Small intestine (tissue), 16 donors: ENCODE results near the gene AMER3. TPM values are rescaled to one million over a fixed set of nuclear protein-coding genes. Genes with fewer than 3 reads are reported as not detected.
"Not testable (repeated sequence)": the region's sequence is repeated elsewhere in the genome, so short reads cannot be mapped to it uniquely, and the experiment has no call there.

Experiments
- DNase-seq, 2 donors: peaks; one replicate each; pipeline versions ENCODE4 v3.0.0 to v3.0.0-alpha.2; 2013
- FAIRE-seq: peaks from 2 replicates; lab custom pipeline; 2012; peaks lifted over from hg19 to GRCh38; lab: Jason Lieb, UNC
- H3K27ac ChIP-seq, 3 donors: one replicate each; pipeline ENCODE4 v1.5.1; 2013; ENCODE audit warnings: low read length in 2 of 3, mild to moderate bottlenecking in 2 of 3, control low read depth in 1 of 3, inconsistent platforms in 1 of 3, low read depth in 1 of 3, moderate library complexity in 1 of 3
- H3K27me3 ChIP-seq, 3 donors: one replicate each; pipeline ENCODE4 v1.6.1; 2013; ENCODE audit warnings: low read length in 3 of 3, inconsistent platforms in 1 of 3; ENCODE audit not compliant: control insufficient read depth in 3 of 3, insufficient read depth in 3 of 3
- H3K36me3 ChIP-seq, 3 donors: one replicate each; pipeline ENCODE4 v1.6.1; 2013; ENCODE audit warnings: low read length in 3 of 3, inconsistent platforms in 1 of 3, low read depth in 1 of 3, mild to moderate bottlenecking in 1 of 3, moderate library complexity in 1 of 3; ENCODE audit not compliant: control insufficient read depth in 3 of 3, insufficient read depth in 2 of 3
- H3K4me1 ChIP-seq, 3 donors: one replicate each; pipeline ENCODE4 v1.6.1; 2013; ENCODE audit warnings: low read length in 2 of 3, inconsistent platforms in 1 of 3, low read depth in 1 of 3, mild to moderate bottlenecking in 1 of 3, moderate library complexity in 1 of 3; ENCODE audit not compliant: control insufficient read depth in 3 of 3, insufficient read depth in 2 of 3
- H3K4me3 ChIP-seq, 3 donors: one replicate each; pipeline ENCODE4 v1.5.1; 2013; ENCODE audit warnings: low read length in 3 of 3, control low read depth in 1 of 3, inconsistent platforms in 1 of 3, low read depth in 1 of 3, mild to moderate bottlenecking in 1 of 3, moderate library complexity in 1 of 3
- H3K9me3 ChIP-seq, 2 donors: one replicate each; pipeline ENCODE4 v1.6.1; 2013; ENCODE audit warnings: low read depth in 1 of 2, low read length in 1 of 2; ENCODE audit not compliant: control insufficient read depth in 2 of 2, insufficient read depth in 1 of 2
- WGBS, 3 donors: extraction: QIAGEN DNeasy Blood & Tissue Kit; methylation state at CpG; one replicate each; pipeline ENCODE4 v1.1.7; 2013; 5-methylcytosine and 5-hydroxymethylcytosine counted together
- long read RNA-seq, 10 donors: transcript quantifications; one replicate each; lab custom pipeline, GENCODE V29; 2026
- polyA plus RNA-seq, 4 donors: library from polyadenylated mRNA; stranded (reverse) in 3 of 4; unstranded in 1 of 4; fragments of 200-250 nt in 3 of 4; fragments of 120-200 nt in 1 of 4; gene quantifications; one replicate each; pipeline versions ENCODE4 v1.2.1 to v1.2.3, GENCODE V29; 2013
- donor health status: healthy with polysubstance abuse.
- donor health status: control.
- donor health status: control.
- donor health status: Bipolar disorder and iron deficiency.
- donor health status: healthy.

AMER3 gene
- polyA plus RNA-seq = under 1 TPM in 2 of 4 donors, not detected in 2; 0.45 to 0.99 TPM
- long read RNA-seq, donor 1 = 0 reads
- long read RNA-seq, donor 2 = 0 reads
- long read RNA-seq, donor 3 = 0 reads
- long read RNA-seq, donor 4 = 0 reads
- long read RNA-seq, donor 5 = 0 reads
- long read RNA-seq, donor 6 = 0 reads
- long read RNA-seq, donor 7 = 0 reads
- long read RNA-seq, donor 8 = 0 reads
- long read RNA-seq, donor 9 = 0 reads
- long read RNA-seq, donor 10 = 0 reads

DNA sequence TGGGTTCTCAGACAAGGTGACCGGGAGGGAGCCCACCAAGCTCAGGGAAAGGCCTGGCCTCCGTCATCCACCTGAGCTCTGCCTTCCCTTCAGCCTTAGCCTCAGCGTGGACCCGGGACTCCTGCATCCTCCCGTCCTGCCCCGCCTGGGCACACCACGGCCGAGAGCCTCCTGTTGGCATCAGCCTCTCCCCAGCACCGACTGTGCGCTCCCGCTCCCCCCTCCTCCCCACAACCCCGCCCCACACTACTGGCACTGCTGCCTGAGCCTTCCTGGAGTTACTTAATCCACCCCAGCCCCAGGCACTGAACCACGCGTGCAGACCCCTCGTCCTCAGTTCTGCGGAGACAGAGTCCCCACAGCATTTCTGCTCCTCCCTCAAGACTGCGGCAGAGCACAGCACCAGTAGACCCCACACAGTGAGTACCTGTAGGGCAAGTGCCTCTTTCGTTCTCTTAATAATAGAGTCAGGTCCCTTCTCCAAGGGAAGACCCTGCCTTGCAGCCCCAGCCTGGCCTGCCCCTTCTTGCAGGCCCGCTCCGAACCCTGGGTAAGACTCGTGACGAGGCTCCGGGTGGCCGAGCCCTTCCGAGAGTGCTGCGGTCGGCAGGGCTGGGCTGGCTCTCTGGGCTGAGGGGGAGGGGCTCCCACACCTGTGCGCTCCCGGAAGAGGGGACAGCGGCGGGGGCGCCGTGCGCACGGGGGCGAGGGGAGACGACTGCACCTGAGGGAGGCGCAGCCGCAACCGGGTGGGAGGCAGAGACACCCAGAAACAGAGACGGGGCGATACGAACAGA lies at the start of gene AMER3:
Gene AMER3, plus strand, starts transcription at position 285 of the 797 bp plus-strand sequence. CDS start 6,533 bp downstream, outside the sequence.
- peaks cover 6 to 25% (median 21%) of the 10 kb centered on the region in 3 donors for H3K27me3 ChIP-seq
- DNase-seq (no peak), FAIRE-seq (no peak)
- no peaks in the 10 kb centered on the region for H3K4me1 ChIP-seq
- peak within 1 kb of the TSS in 1 of 3 donors; percentile 37 for H3K27ac ChIP-seq
- peak within 1 kb of the TSS in 2 of 3 donors; percentile 35 for H3K4me3 ChIP-seq
- WGBS, 3 donors = 4 to 6% (median 5%) methylated on average over 39 to 43 of the region's 43 CpGs
- H3K9me3 ChIP-seq = no peaks in the 10 kb centered on the region
- no peaks in the 10 kb centered on the region for H3K36me3 ChIP-seq

DNA sequence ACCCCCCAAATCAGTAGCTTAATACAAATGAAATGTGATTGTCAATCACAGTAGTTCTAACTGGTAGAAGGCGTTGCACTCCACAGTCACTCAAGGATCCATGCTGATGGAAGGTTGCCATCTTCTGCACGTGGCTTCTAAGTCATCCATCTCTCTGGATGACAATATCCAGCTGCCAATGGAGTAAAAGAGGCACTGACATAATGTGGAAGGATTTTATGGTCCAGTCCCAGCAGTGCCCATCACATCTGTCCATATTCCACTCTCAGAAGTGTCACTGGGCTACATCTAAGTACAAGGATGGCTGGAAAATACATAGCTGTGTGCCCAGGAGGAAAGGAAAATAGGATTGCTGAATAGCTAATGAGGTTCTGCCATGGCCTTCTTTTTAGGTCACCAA lies 40.5 kb upstream of the AMER3 start:
- not testable (repeated sequence) for FAIRE-seq
- no CpG with 5 or more reads among the region's 2 CpGs for WGBS, 3 donors

DNA sequence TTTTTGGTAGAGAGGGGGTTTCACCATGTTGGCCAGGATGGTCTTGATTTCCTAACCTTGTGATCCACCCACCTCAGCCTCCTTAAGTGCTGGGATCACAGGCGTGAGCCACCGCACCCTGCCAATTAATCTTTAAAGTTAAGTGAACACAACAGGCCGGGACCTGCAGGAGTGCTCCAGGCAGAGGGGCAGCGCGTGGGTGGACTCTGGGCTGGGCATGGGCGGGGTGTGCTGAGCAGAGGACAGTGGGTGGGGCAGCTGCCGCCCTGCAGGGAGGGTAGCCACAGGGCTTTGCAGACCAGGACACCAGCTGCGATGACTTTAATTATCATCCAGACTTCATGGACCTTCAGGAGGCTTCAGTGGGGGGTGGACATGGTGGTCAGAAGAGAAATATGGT lies 35.3 kb upstream of the AMER3 start:
- no peak for DNase-seq
- 71 to 80% (median 76%) methylated on average over 8 of the region's 8 CpGs for WGBS, 3 donors

More for the DNA sequence above, 40.5 kb upstream of the AMER3 start:
- not testable (repeated sequence) for H3K27me3 ChIP-seq, H3K9me3 ChIP-seq, H3K4me1 ChIP-seq, DNase-seq, H3K4me3 ChIP-seq, H3K27ac ChIP-seq, H3K36me3 ChIP-seq

DNA sequence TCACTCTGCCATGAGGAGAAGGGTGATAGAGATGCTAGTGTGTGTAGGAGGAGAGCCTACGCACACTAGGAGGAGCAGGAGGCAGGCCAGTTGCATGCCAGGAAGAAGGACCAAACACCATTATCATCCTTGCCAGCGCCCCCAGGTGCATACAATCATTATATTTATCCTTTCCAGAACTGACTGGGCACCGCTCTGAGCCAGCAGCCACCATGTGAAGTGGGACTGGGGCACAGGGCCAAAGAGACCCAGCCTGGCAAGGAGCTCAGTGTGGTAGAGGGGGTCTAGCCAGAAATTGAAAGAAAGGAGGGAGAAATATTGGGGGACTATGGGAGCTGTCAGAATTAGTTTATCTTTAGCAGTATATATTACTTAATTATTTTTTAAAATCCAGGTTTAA lies 34.8 kb upstream of the AMER3 start:
- H3K9me3 ChIP-seq = peaks cover 0 to 4% of the 10 kb centered on the region in 2 donors
- H3K36me3 ChIP-seq = no peaks in the 10 kb centered on the region
- WGBS, 3 donors = 67 to 77% (median 77%) methylated on average over 3 of the region's 3 CpGs
- no peaks in the 10 kb centered on the region for H3K4me1 ChIP-seq
- H3K27ac ChIP-seq = no peak overlapping the region
- no peak overlapping the region for H3K4me3 ChIP-seq
- no peak for FAIRE-seq
- no peaks in the 10 kb centered on the region for H3K27me3 ChIP-seq
- no peak for DNase-seq

More for the DNA sequence above, 35.3 kb upstream of the AMER3 start:
- Histone ChIP-seq H3K27ac (no peak overlapping the region), H3K4me1 (no peaks in the 10 kb centered on the region), H3K27me3 (no peaks in the 10 kb centered on the region), H3K36me3 (no peaks in the 10 kb centered on the region), H3K4me3 (no peak overlapping the region), H3K9me3 (peaks cover 0 to 4% of the 10 kb centered on the region in 2 donors)
- FAIRE-seq = no peak

- DNase-seq (no peak), FAIRE-seq (no peak)
- Histone ChIP-seq H3K9me3 (peaks cover 0 to 4% of the 10 kb centered on the region in 2 donors), H3K4me1 (peaks cover 0 to 10% (median 0%) of the 10 kb centered on the region in 3 donors), H3K27me3 (peaks cover 0 to 24% (median 0%) of the 10 kb centered on the region in 3 donors), H3K4me3 (no peak overlapping the region), H3K36me3 (no peaks in the 10 kb centered on the region), H3K27ac (no peak overlapping the region)
- WGBS, 3 donors = 87 to 98% (median 93%) methylated on average over 2 of the region's 2 CpGs
Observed at GRCh38 chr2:130724455-130724854, 30.9 kb upstream of the AMER3 start.

- peaks cover 0 to 10% (median 0%) of the 10 kb centered on the region in 3 donors for H3K4me1 ChIP-seq
- peak overlapping the region in 1 of 3 donors; percentile 56 for H3K27ac ChIP-seq
- peaks cover 0 to 28% (median 0%) of the 10 kb centered on the region in 3 donors for H3K27me3 ChIP-seq
- DNase-seq = no peak
- peak overlapping the region in 2 of 3 donors; percentile 16 to 51 for H3K4me3 ChIP-seq
- no peaks in the 10 kb centered on the region for H3K9me3 ChIP-seq
- H3K36me3 ChIP-seq = no peaks in the 10 kb centered on the region
- WGBS, 3 donors = 15 to 20% (median 17%) methylated on average over 20 of the region's 20 CpGs
- FAIRE-seq = no peak
Observed at GRCh38 chr2:130726614-130727180, 28.6 kb upstream of the AMER3 start.

- peaks cover 0 to 10% (median 0%) of the 10 kb centered on the region in 3 donors for H3K4me1 ChIP-seq
- FAIRE-seq (no peak), DNase-seq (peak; percentile 43 to 76)
- peaks cover 0 to 28% (median 0%) of the 10 kb centered on the region in 3 donors for H3K27me3 ChIP-seq
- no peaks in the 10 kb centered on the region for H3K36me3 ChIP-seq
- H3K9me3 ChIP-seq = no peaks in the 10 kb centered on the region
- H3K4me3 ChIP-seq = peak overlapping the region; percentile 16 to 52 (median 51)
- peak overlapping the region; percentile 29 to 61 (median 34) for H3K27ac ChIP-seq
- 1 to 6% (median 3%) methylated on average over 38 to 48 of the region's 48 CpGs for WGBS, 3 donors
Observed at GRCh38 chr2:130727286-130727924, 27.9 kb upstream of the AMER3 start.

- Histone ChIP-seq H3K27ac (peak overlapping the region; percentile 8 to 61 (median 29)), H3K4me1 (peaks cover 0 to 10% (median 0%) of the 10 kb centered on the region in 3 donors), H3K36me3 (no peaks in the 10 kb centered on the region), H3K27me3 (peaks cover 0 to 28% (median 0%) of the 10 kb centered on the region in 3 donors), H3K4me3 (peak overlapping the region in 2 of 3 donors; percentile 19 to 52), H3K9me3 (no peaks in the 10 kb centered on the region)
- DNase-seq (peak in 1 of 2 donors; percentile 26), FAIRE-seq (no peak)
- WGBS, 3 donors = 9 to 15% (median 13%) methylated on average over 12 of the region's 12 CpGs
Observed at GRCh38 chr2:130728007-130728454, 27.3 kb upstream of the AMER3 start.
